Body of pancreas (tissue), 4 donors: Measurements from ENCODE around the gene SYCE3.

Experiments
- POLR2A ChIP-seq, 3 donors: fragments of 450-650 bp; IDR thresholded peaks; one replicate each; pipeline ENCODE4 v1.6.1; 2016; ENCODE audit warnings: antibody characterized with exemption in 3 of 3, mild to moderate bottlenecking in 2 of 3
- TF ChIP-seq, protein P1 (sequence below), 7 experiments: fragments of 450-650 bp in 4 of 7; fragments of 200-600 bp in 3 of 7; sonication (generic) in 3 of 7; IDR thresholded peaks; one replicate each; pipeline ENCODE4 v1.5.1; 2016 to 2019; ENCODE audit warnings: antibody characterized with exemption in 7 of 7

DNA sequence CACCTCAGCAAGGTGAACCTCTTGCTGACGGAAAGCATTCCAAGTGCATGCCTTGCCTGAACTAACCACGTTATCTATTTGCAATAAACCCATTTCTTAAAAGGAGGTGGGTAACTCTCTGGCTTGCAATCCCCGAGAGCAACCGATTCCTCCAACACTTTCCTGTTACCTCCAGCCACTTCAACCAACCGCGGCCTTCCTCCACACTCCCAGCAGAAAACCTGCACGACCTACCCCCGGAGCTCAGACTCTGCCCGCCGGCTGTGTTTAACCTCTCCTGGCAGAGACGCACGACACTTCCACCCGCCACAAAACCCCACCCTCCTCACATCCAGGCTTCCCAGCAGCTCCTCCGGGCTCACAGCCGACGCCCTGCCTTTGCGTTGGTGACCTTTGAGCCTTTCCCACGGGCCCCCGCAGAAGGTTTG is 38.0 kb downstream of the SYCE3 start:
- no peak for TF ChIP-seq POLR2A (IDR thresholded peaks at IDR 0.05)
- TF ChIP-seq, protein P1, sequence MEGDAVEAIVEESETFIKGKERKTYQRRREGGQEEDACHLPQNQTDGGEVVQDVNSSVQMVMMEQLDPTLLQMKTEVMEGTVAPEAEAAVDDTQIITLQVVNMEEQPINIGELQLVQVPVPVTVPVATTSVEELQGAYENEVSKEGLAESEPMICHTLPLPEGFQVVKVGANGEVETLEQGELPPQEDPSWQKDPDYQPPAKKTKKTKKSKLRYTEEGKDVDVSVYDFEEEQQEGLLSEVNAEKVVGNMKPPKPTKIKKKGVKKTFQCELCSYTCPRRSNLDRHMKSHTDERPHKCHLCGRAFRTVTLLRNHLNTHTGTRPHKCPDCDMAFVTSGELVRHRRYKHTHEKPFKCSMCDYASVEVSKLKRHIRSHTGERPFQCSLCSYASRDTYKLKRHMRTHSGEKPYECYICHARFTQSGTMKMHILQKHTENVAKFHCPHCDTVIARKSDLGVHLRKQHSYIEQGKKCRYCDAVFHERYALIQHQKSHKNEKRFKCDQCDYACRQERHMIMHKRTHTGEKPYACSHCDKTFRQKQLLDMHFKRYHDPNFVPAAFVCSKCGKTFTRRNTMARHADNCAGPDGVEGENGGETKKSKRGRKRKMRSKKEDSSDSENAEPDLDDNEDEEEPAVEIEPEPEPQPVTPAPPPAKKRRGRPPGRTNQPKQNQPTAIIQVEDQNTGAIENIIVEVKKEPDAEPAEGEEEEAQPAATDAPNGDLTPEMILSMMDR (IDR thresholded peaks at IDR 0.05), result no peak
